Skeletal muscle tissue (tissue), 4 donors: ENCODE results near the gene NCKAP5. TPM values are rescaled to one million over a fixed set of nuclear protein-coding genes. Genes with fewer than 3 reads are reported as not detected.
"Not testable (repeated sequence)": the region's sequence is repeated elsewhere in the genome, so short reads cannot be mapped to it uniquely, and the experiment has no call there.

Experiments used
- H3K27ac ChIP-seq: one replicate; pipeline ENCODE4 v1.7.0; 2013; ENCODE audit warnings: mild to moderate bottlenecking, low read depth, low read length, inconsistent platforms
- H3K27me3 ChIP-seq, 3 donors: one replicate each; pipeline ENCODE4 v1.7.0; 2013; ENCODE audit warnings: low read length in 3 of 3; ENCODE audit not compliant: control insufficient read depth in 3 of 3, insufficient read depth in 3 of 3
- H3K36me3 ChIP-seq, 3 donors: one replicate each; pipeline ENCODE4 v1.7.0; 2013; ENCODE audit warnings: low read length in 3 of 3; ENCODE audit not compliant: control insufficient read depth in 3 of 3, insufficient read depth in 3 of 3
- H3K4me1 ChIP-seq, 3 donors: one replicate each; pipeline ENCODE4 v1.7.0; 2013; ENCODE audit warnings: low read length in 3 of 3, mild to moderate bottlenecking in 3 of 3; ENCODE audit not compliant: control insufficient read depth in 3 of 3, insufficient read depth in 3 of 3
- H3K4me3 ChIP-seq, 3 donors: one replicate each; pipeline ENCODE4 v1.7.0; 2013; ENCODE audit warnings: low read length in 3 of 3
- H3K9ac ChIP-seq, 3 donors: one replicate each; pipeline ENCODE4 v1.7.0; 2013; ENCODE audit warnings: low read length in 3 of 3, mild to moderate bottlenecking in 3 of 3, moderate library complexity in 2 of 3, low read depth in 1 of 3
- H3K9me3 ChIP-seq, 3 donors: one replicate each; pipeline ENCODE4 v1.7.0; 2013; ENCODE audit warnings: low read length in 3 of 3; ENCODE audit not compliant: control insufficient read depth in 3 of 3
- total RNA-seq: library from RNA; depleted of rRNA; stranded (reverse); fragments of >200 nt; gene quantifications from one replicate; pipeline ENCODE4 v1.2.3, GENCODE V29; 2014
- donor health status: Osteomylitis.

Gene NCKAP5
- total RNA-seq, 1 donor from 2014 or later, result 5.7 TPM

GRCh38 chr2:132725148-132725547 lies 843.1 kb downstream of the NCKAP5 start:
- Histone ChIP-seq H3K27me3 (no peaks in the 10 kb centered on the region), H3K9me3 (no peaks in the 10 kb centered on the region), H3K36me3 (no peaks in the 10 kb centered on the region), H3K4me3 (no peak overlapping the region), H3K27ac (no peak overlapping the region), H3K4me1 (no peaks in the 10 kb centered on the region), H3K9ac (no peak overlapping the region)

DNA sequence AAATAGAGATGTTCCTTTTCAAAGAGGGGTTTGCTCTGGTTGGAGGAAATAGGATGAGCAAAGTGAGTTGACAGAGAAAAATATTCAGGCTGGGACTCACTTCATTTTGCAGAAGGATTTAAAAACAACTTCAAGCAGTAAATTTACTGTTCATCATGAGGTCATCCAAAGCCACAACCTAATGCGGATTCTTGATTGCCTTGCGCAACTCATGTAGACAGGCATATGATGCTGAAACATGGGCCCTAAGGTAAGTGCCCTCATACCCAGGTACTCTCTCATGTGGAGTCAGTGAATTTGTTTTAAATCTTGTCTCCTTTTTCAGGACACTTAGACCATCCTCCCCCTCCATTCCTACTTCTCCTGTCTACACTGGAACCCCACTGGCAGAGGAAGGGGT lies 846.3 kb downstream of the NCKAP5 start:
- no peak overlapping the region for H3K27ac ChIP-seq
- H3K9me3 ChIP-seq, result no peaks in the 10 kb centered on the region
- H3K4me3 ChIP-seq, result no peak overlapping the region
- no peaks in the 10 kb centered on the region for H3K4me1 ChIP-seq
- no peaks in the 10 kb centered on the region for H3K36me3 ChIP-seq
- H3K9ac ChIP-seq, result no peak overlapping the region
- H3K27me3 ChIP-seq, result no peaks in the 10 kb centered on the region

DNA sequence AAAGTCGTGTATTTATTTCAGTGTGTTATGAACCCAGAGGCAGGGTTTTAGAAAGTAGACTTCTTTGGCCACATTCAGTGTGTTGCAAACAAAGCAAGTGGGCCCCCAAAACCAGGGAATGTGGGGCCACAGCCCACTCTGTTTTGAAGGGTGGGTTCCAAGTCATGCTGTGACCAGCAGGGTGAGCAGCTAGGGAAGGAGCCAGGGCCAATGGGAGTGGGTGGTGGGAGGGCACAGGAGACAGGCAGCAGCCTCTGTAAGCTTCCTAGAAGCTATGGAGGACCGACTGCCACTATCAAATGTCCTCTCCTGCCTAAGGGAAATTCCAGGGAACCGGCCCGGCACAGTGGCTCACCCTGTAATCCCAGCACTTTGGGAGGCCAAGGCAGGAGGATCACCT lies 847.9 kb downstream of the NCKAP5 start:
- no peaks in the 10 kb centered on the region for H3K36me3 ChIP-seq
- no peak overlapping the region for H3K9ac ChIP-seq
- H3K27me3 ChIP-seq, result no peaks in the 10 kb centered on the region
- H3K4me3 ChIP-seq, result no peak overlapping the region
- H3K9me3 ChIP-seq, result no peaks in the 10 kb centered on the region
- H3K4me1 ChIP-seq, result no peaks in the 10 kb centered on the region
- H3K27ac ChIP-seq, result no peak overlapping the region

GRCh38 chr2:132719480-132719879 lies 848.8 kb downstream of the NCKAP5 start:
- H3K4me1 ChIP-seq, result no peaks in the 10 kb centered on the region

DNA sequence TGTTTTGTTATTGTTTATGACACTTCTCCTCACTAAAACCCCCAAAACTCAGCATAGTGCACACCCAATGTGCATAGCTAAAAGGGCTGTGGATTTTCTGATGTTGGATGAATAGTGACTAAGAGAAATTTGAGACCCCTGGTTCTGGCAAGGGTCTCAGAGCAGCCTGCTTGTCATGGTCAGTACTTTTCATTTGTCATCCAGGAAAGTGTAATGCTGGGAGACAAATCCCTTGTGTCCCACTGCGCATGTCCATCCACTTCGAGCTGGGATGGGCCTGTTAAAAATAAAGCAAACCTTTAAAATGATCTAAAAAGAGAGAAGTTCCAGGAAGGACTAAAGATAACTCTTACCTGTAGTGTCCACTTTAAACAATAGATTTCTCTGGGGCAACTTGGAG lies 851.3 kb downstream of the NCKAP5 start:
- no peak overlapping the region for H3K27ac ChIP-seq
- no peaks in the 10 kb centered on the region for H3K4me1 ChIP-seq
- H3K4me3 ChIP-seq, result no peak overlapping the region
- H3K9me3 ChIP-seq, result no peaks in the 10 kb centered on the region
- no peaks in the 10 kb centered on the region for H3K36me3 ChIP-seq
- no peaks in the 10 kb centered on the region for H3K27me3 ChIP-seq
- H3K9ac ChIP-seq, result no peak overlapping the region

More at GRCh38 chr2:132719480-132719879, 848.8 kb downstream of the NCKAP5 start:
- Histone ChIP-seq H3K9me3 (no peaks in the 10 kb centered on the region), H3K27ac (no peak overlapping the region), H3K9ac (no peak overlapping the region), H3K36me3 (no peaks in the 10 kb centered on the region), H3K27me3 (no peaks in the 10 kb centered on the region), H3K4me3 (no peak overlapping the region)

DNA sequence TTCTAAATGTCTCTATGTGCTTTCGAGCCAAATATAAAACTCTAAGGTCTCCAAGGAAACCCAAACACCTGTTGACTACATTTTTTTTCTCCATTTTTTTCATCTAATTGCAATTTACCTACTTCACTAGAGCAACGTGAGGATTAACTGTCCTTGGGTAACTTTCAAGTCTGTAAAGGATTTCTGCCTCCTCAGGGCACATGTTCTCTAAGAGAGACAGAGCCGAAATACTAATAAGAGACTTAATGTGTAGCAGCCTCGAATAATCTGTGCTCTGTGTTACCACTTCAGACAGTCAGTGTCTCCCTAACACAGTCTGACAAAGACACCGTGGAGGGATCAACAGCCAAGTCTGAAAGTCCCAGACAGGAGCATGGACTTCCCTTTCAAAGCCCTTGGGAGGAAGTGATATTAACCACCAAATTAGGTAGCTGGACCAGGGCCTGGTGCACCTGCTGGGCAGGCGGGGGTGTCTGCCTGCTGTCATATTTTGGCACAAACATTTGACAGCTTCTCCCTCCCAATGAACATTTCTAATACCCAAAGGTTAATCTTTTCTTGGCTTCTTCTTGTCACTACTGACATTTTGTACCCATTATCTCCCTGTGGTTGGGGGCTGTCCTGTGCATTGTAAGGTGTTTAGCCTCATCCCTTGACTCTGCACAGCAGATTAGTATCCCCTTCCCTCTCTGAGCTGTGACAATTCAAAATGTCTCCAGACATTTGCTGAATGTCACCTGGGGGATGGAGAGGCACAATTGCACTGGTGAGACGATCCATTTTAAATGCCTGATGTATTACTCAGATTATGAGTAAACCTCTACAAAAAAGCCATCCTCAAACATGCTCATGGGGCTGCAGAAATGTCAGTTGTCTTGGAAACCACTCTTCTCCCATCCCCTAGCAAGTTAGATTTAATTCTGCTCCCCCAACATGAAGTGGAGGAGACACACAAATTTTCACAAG lies 852.6 kb downstream of the NCKAP5 start:
- Histone ChIP-seq H3K4me3 (no peak overlapping the region), H3K9ac (no peak overlapping the region), H3K27me3 (no peaks in the 10 kb centered on the region), H3K27ac (no peak overlapping the region), H3K4me1 (no peaks in the 10 kb centered on the region), H3K9me3 (no peaks in the 10 kb centered on the region), H3K36me3 (no peaks in the 10 kb centered on the region)

- no peaks in the 10 kb centered on the region for H3K36me3 ChIP-seq
- H3K4me1 ChIP-seq, result no peaks in the 10 kb centered on the region
- no peak overlapping the region for H3K9ac ChIP-seq
- H3K4me3 ChIP-seq, result no peak overlapping the region
- H3K27ac ChIP-seq, result no peak overlapping the region
- H3K9me3 ChIP-seq, result no peaks in the 10 kb centered on the region
- H3K27me3 ChIP-seq, result peaks cover 0 to 3% (median 0%) of the 10 kb centered on the region in 3 donors
Measured at GRCh38 chr2:132703396-132703795, 864.9 kb downstream of the NCKAP5 start.

DNA sequence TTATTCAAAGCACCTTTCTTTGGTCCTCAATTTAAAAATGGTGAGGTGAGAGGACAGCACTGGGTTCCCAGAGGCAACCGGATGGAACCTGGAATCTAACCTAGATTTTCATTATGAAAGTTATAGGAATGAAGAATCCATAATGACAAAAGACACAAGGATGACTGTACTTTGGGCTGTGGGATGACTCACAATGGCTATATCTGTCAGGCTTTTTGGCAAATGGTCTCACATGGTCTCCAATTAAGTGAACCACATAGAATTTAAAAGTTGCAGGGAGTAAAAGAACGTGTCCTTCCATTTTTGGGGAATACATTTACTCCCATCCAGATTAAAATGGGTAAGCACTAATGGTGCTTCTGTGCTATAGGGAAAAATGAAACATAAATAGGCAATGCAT lies 866.5 kb downstream of the NCKAP5 start:
- no peak overlapping the region for H3K9ac ChIP-seq
- no peaks in the 10 kb centered on the region for H3K4me1 ChIP-seq
- H3K27ac ChIP-seq, result no peak overlapping the region
- no peaks in the 10 kb centered on the region for H3K9me3 ChIP-seq
- no peak overlapping the region for H3K4me3 ChIP-seq
- no peaks in the 10 kb centered on the region for H3K36me3 ChIP-seq
- H3K27me3 ChIP-seq, result peaks cover 0 to 3% (median 0%) of the 10 kb centered on the region in 3 donors

DNA sequence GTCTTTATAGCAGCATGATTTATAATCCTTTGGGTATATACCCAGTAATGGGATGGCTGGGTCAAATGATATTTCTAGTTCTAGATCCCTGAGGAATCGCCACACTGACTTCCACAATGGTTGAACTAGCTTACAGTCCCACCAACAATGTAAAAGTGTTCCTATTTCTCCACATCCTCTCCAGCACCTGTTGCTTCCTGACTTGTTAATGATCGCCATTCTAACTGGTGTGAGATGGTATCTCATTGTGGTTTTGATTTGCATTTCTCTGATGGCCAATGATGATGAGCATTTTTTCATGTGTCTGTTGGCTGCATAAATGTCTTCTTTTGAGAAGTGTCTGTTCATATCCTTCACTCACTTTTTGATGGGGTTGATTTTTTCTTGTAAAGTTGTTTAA lies 868.5 kb downstream of the NCKAP5 start:
- H3K9me3 ChIP-seq, H3K27ac ChIP-seq, H3K27me3 ChIP-seq, H3K4me3 ChIP-seq, H3K9ac ChIP-seq, H3K36me3 ChIP-seq, H3K4me1 ChIP-seq: not testable (repeated sequence)

- H3K27me3 ChIP-seq, H3K27ac ChIP-seq, H3K9ac ChIP-seq, H3K9me3 ChIP-seq, H3K4me1 ChIP-seq, H3K4me3 ChIP-seq, H3K36me3 ChIP-seq: not testable (repeated sequence)
Measured at GRCh38 chr2:132698347-132698746, 869.9 kb downstream of the NCKAP5 start.
